ENCODE data around the gene TRIM77. TPM values are rescaled to one million over a fixed set of nuclear protein-coding genes. Genes with fewer than 3 reads are reported as not detected.
"Not testable (repeated sequence)": the region's sequence is repeated elsewhere in the genome, so short reads cannot be mapped to it uniquely, and the experiment has no call there.

The TRIM77 gene
- total and polyA plus RNA-seq, 2 donors (not counting 1 experiment from before 2014, with no cell fraction given), result not detected

DNA sequence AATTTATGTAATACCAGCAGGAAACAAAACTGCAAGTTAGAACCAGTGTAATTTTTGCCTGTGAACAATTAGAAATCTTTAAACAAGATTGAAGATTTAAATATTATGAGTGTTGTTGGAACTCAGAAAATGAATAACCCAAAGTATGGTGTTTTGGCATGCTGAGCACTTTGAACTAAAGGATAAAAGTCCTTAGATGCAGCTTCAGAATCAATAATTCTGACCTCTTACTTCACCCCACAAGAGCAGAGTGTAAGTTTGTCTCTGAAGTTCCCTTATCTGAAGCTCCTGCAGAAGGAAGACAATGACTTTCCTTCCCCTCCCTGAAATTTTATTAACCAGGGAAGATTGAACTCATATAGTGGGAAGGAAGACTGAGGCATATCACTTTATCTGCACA, 40.5 kb upstream of the TRIM77 start:
- H3K4me1 Mint-ChIP-seq; H3K79me2 ChIP-seq (ENCODE audit: control insufficient read depth, insufficient read depth, low read length); H3K9me3 ChIP-seq (ENCODE audit: control extremely low read depth in 1 of 3, control insufficient read depth in 2 of 3, insufficient read depth in 1 of 3, low read length in 2 of 3); H3K9me3 Mint-ChIP-seq (ENCODE audit: insufficient read depth); H3K27ac Mint-ChIP-seq; H3K9ac ChIP-seq (ENCODE audit: low read length); intact Hi-C loops (cut with micrococcal nuclease); H3K27me3 ChIP-seq (replicated peaks in 1 of 4; ENCODE audit: control extremely low read depth in 1 of 4, control insufficient read depth in 3 of 4, insufficient read depth in 4 of 4, low read length in 3 of 4); CTCF ChIA-PET; H3K4me3 ChIP-seq (ENCODE audit: control extremely low read depth in 1 of 5, extremely low read depth in 1 of 5, insufficient read depth in 1 of 5, low read depth in 2 of 5, low read length in 4 of 5); DNase-seq; H4K20me1 ChIP-seq (ENCODE audit: control insufficient read depth, insufficient read depth, low read length, poor library complexity, severe bottlenecking); H3K4me3 Mint-ChIP-seq; H3K36me3 ChIP-seq (replicated peaks in 1 of 2; ENCODE audit: control extremely low read depth in 1 of 2, control insufficient read depth in 1 of 2, extremely low read depth in 1 of 2, insufficient read depth in 2 of 2, low read length in 1 of 2); H3K4me1 ChIP-seq (ENCODE audit: control insufficient read depth in 2 of 2, insufficient read depth in 2 of 2, low read length in 2 of 2); H3K27me3 Mint-ChIP-seq; POLR2A ChIA-PET; H3K27ac ChIP-seq (ENCODE audit: low read length in 2 of 2); ATAC-seq (ENCODE audit: low read depth); H3K4me2 ChIP-seq (replicated peaks; ENCODE audit: low read depth, low read length, poor library complexity, severe bottlenecking); H2AFZ ChIP-seq (ENCODE audit: insufficient read depth, low read depth, low read length, poor library complexity, severe bottlenecking): not testable (repeated sequence)

DNA sequence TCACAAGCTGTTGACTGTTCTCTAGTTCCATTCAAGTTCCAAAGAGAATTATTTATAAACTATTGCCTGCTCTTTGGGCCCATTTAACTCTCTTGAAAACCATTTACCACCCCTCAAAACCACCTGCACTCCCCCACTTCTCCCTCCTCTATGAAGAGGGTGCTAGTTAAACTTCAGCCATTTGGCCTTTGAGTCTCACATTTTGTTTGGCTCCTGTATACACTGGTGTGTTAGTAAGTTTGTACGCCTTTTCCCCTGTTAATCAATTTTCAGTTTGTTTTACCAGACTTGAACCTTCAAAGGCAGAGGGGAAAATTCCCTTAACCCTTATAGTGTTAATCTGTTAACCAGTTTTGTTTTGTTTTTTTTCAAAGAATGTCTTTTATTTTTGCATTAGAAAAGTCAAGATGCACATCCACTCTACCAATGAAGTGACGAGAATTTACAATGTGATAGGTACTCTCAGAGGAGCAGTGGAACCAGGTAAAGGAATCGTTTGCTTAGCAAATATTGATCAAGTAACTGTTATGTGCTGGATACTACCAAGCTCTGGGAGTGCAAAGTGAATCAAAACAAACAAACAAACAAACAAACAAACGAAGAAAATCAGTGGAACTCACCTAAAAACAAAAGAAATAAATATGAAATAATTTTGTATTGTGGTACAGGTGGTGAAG, 40.0 kb upstream of the TRIM77 start:
- H3K4me3 ChIP-seq (ENCODE audit: control extremely low read depth in 1 of 5, extremely low read depth in 1 of 5, insufficient read depth in 1 of 5, low read depth in 2 of 5, low read length in 4 of 5); CTCF ChIA-PET; DNase-seq; H4K20me1 ChIP-seq (ENCODE audit: control insufficient read depth, insufficient read depth, low read length, poor library complexity, severe bottlenecking); POLR2A ChIA-PET; H3K4me2 ChIP-seq (replicated peaks; ENCODE audit: low read depth, low read length, poor library complexity, severe bottlenecking); H3K9me3 Mint-ChIP-seq (ENCODE audit: insufficient read depth); H3K9me3 ChIP-seq (ENCODE audit: control extremely low read depth in 1 of 3, control insufficient read depth in 2 of 3, insufficient read depth in 1 of 3, low read length in 2 of 3); H3K27me3 ChIP-seq (replicated peaks in 1 of 4; ENCODE audit: control extremely low read depth in 1 of 4, control insufficient read depth in 3 of 4, insufficient read depth in 4 of 4, low read length in 3 of 4); H2AFZ ChIP-seq (ENCODE audit: insufficient read depth, low read depth, low read length, poor library complexity, severe bottlenecking); H3K4me1 Mint-ChIP-seq; H3K4me1 ChIP-seq (ENCODE audit: control insufficient read depth in 2 of 2, insufficient read depth in 2 of 2, low read length in 2 of 2); H3K36me3 ChIP-seq (replicated peaks in 1 of 2; ENCODE audit: control extremely low read depth in 1 of 2, control insufficient read depth in 1 of 2, extremely low read depth in 1 of 2, insufficient read depth in 2 of 2, low read length in 1 of 2); H3K27ac Mint-ChIP-seq; ATAC-seq (ENCODE audit: low read depth); H3K4me3 Mint-ChIP-seq; H3K79me2 ChIP-seq (ENCODE audit: control insufficient read depth, insufficient read depth, low read length); H3K9ac ChIP-seq (ENCODE audit: low read length); intact Hi-C loops (cut with micrococcal nuclease); H3K27me3 Mint-ChIP-seq; H3K27ac ChIP-seq (ENCODE audit: low read length in 2 of 2): not testable (repeated sequence)
- no CpG with 5 or more reads among the region's 4 CpGs for WGBS (ENCODE audit: insufficient coverage)

DNA sequence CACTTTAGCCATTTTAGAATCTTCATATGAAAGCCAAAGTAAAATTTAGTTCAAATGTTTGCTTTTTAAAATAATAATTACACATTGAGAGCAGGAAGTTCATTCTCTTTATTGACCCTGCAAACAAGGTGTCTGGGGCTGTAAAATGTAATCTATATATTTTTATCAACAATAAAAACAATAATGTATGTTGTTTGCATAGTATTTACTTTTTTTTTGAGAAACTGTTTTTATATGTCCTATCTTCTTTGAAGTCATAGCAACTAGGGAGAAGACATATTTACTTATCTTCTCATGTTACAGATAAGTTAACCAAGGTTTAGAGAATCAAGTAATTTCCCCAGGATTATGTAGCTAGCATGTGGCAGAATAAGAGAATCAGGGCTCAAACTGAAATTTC, 37.6 kb upstream of the TRIM77 start:
- H3K36me3 ChIP-seq (replicated peaks in 1 of 2; ENCODE audit: control extremely low read depth in 1 of 2, control insufficient read depth in 1 of 2, extremely low read depth in 1 of 2, insufficient read depth in 2 of 2, low read length in 1 of 2); H3K9me3 Mint-ChIP-seq (ENCODE audit: insufficient read depth); H3K27me3 Mint-ChIP-seq; intact Hi-C loops (cut with micrococcal nuclease); H2AFZ ChIP-seq (ENCODE audit: insufficient read depth, low read depth, low read length, poor library complexity, severe bottlenecking); H3K4me3 Mint-ChIP-seq; ATAC-seq (ENCODE audit: low read depth); H4K20me1 ChIP-seq (ENCODE audit: control insufficient read depth, insufficient read depth, low read length, poor library complexity, severe bottlenecking); H3K27me3 ChIP-seq (replicated peaks in 1 of 4; ENCODE audit: control extremely low read depth in 1 of 4, control insufficient read depth in 3 of 4, insufficient read depth in 4 of 4, low read length in 3 of 4); H3K9me3 ChIP-seq (ENCODE audit: control extremely low read depth in 1 of 3, control insufficient read depth in 2 of 3, insufficient read depth in 1 of 3, low read length in 2 of 3); H3K27ac Mint-ChIP-seq; H3K9ac ChIP-seq (ENCODE audit: low read length); H3K4me1 ChIP-seq (ENCODE audit: control insufficient read depth in 2 of 2, insufficient read depth in 2 of 2, low read length in 2 of 2); H3K4me1 Mint-ChIP-seq; H3K27ac ChIP-seq (ENCODE audit: low read length in 2 of 2); H3K4me3 ChIP-seq (ENCODE audit: control extremely low read depth in 1 of 5, extremely low read depth in 1 of 5, insufficient read depth in 1 of 5, low read depth in 2 of 5, low read length in 4 of 5); DNase-seq; CTCF ChIA-PET; H3K4me2 ChIP-seq (replicated peaks; ENCODE audit: low read depth, low read length, poor library complexity, severe bottlenecking); POLR2A ChIA-PET; H3K79me2 ChIP-seq (ENCODE audit: control insufficient read depth, insufficient read depth, low read length): not testable (repeated sequence)

DNA sequence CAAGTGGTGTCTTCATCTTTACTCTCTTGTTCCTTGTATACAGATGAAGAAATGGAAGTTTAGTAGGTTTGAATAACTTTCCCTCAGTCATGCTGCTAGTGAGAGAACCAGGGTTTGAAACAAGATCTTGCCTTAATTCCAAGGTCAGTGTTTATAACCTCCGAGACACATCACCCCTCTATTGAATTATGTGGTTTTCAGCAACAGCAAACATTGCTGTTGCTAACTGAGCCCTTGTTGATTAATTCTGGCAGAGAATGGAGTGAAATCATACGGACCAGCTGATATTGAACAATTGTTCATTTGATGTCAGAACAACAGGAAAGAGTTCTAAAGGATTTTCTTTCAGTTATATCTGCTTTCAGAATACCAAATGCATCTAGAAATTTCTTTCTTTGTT, 36.7 kb upstream of the TRIM77 start:
- ATAC-seq (ENCODE audit: low read depth); DNase-seq; H3K27me3 Mint-ChIP-seq; H3K79me2 ChIP-seq (ENCODE audit: control insufficient read depth, insufficient read depth, low read length); H3K4me1 Mint-ChIP-seq; H3K9me3 ChIP-seq (ENCODE audit: control extremely low read depth in 1 of 3, control insufficient read depth in 2 of 3, insufficient read depth in 1 of 3, low read length in 2 of 3); H3K27me3 ChIP-seq (replicated peaks in 1 of 4; ENCODE audit: control extremely low read depth in 1 of 4, control insufficient read depth in 3 of 4, insufficient read depth in 4 of 4, low read length in 3 of 4); H3K4me2 ChIP-seq (replicated peaks; ENCODE audit: low read depth, low read length, poor library complexity, severe bottlenecking); H3K36me3 ChIP-seq (replicated peaks in 1 of 2; ENCODE audit: control extremely low read depth in 1 of 2, control insufficient read depth in 1 of 2, extremely low read depth in 1 of 2, insufficient read depth in 2 of 2, low read length in 1 of 2); H3K27ac Mint-ChIP-seq; H3K4me3 Mint-ChIP-seq; H4K20me1 ChIP-seq (ENCODE audit: control insufficient read depth, insufficient read depth, low read length, poor library complexity, severe bottlenecking); intact Hi-C loops (cut with micrococcal nuclease); H3K4me3 ChIP-seq (ENCODE audit: control extremely low read depth in 1 of 5, extremely low read depth in 1 of 5, insufficient read depth in 1 of 5, low read depth in 2 of 5, low read length in 4 of 5); H3K9me3 Mint-ChIP-seq (ENCODE audit: insufficient read depth); H2AFZ ChIP-seq (ENCODE audit: insufficient read depth, low read depth, low read length, poor library complexity, severe bottlenecking); CTCF ChIA-PET; H3K9ac ChIP-seq (ENCODE audit: low read length); H3K27ac ChIP-seq (ENCODE audit: low read length in 2 of 2); POLR2A ChIA-PET; H3K4me1 ChIP-seq (ENCODE audit: control insufficient read depth in 2 of 2, insufficient read depth in 2 of 2, low read length in 2 of 2): not testable (repeated sequence)
- no CpG with 5 or more reads among the region's 2 CpGs for WGBS (ENCODE audit: insufficient coverage)
